ENCODE results near the gene TCEA2.

The TCEA2 gene

GRCh38 chr20:64032706-64033624 lies 30.0 kb upstream of the TCEA2 start:
- H2AFZ ChIP-seq, result no peak overlapping the region
- H3K4me2 ChIP-seq (ENCODE audit: low read length), result no peak overlapping the region
- H3K4me1 ChIP-seq, result no peaks in the 10 kb centered on the region
- no peaks in the 10 kb centered on the region for H3K36me3 ChIP-seq (ENCODE audit: control insufficient read depth, insufficient read depth, low read length)
- no peak overlapping the region for H3K9ac ChIP-seq
- H3K4me3 ChIP-seq (ENCODE audit: low read depth, low read length), result no peak overlapping the region
- no peaks in the 10 kb centered on the region for H3K9me3 ChIP-seq (ENCODE audit: control insufficient read depth, low read length)
- no peaks in the 10 kb centered on the region for H3K79me2 ChIP-seq
- no peaks in the 10 kb centered on the region for H3K27me3 ChIP-seq (ENCODE audit: control insufficient read depth, insufficient read depth, low read length)
- TF ChIP-seq CTCF (IDR thresholded peaks at IDR 0.05), result no peak
- H3K27ac ChIP-seq, result no peak overlapping the region

- Histone ChIP-seq H3K36me3 (ENCODE audit: control insufficient read depth, insufficient read depth, low read length) (no peaks in the 10 kb centered on the region), H3K9me3 (ENCODE audit: control insufficient read depth, low read length) (no peaks in the 10 kb centered on the region), H3K4me1 (no peaks in the 10 kb centered on the region), H3K27me3 (ENCODE audit: control insufficient read depth, insufficient read depth, low read length) (no peaks in the 10 kb centered on the region), H3K9ac (no peak overlapping the region), H3K4me3 (ENCODE audit: low read depth, low read length) (no peak overlapping the region), H3K4me2 (ENCODE audit: low read length) (no peak overlapping the region), H3K27ac (no peak overlapping the region), H3K79me2 (no peaks in the 10 kb centered on the region), H2AFZ (no peak overlapping the region)
- TF ChIP-seq CTCF (IDR thresholded peaks at IDR 0.05), result no peak
Measured at GRCh38 chr20:64033981-64034493, 29.0 kb upstream of the TCEA2 start.

- H3K27me3 ChIP-seq (ENCODE audit: control insufficient read depth, insufficient read depth, low read length), result no peaks in the 10 kb centered on the region
- H3K9ac ChIP-seq, result no peak overlapping the region
- no peaks in the 10 kb centered on the region for H3K79me2 ChIP-seq
- H3K4me2 ChIP-seq (ENCODE audit: low read length), result no peak overlapping the region
- no peak overlapping the region for H3K4me3 ChIP-seq (ENCODE audit: low read depth, low read length)
- no peak for TF ChIP-seq CTCF (IDR thresholded peaks at IDR 0.05)
- no peaks in the 10 kb centered on the region for H3K36me3 ChIP-seq (ENCODE audit: control insufficient read depth, insufficient read depth, low read length)
- H3K27ac ChIP-seq, result no peak overlapping the region
- H2AFZ ChIP-seq, result no peak overlapping the region
- peaks cover 4% of the 10 kb centered on the region for H3K4me1 ChIP-seq
- no peaks in the 10 kb centered on the region for H3K9me3 ChIP-seq (ENCODE audit: control insufficient read depth, low read length)
Measured at GRCh38 chr20:64035066-64035932, 27.7 kb upstream of the TCEA2 start.

- Histone ChIP-seq H3K27ac (no peak within 1 kb of the TSS), H3K9ac (no peak within 1 kb of the TSS), H3K4me3 (ENCODE audit: low read depth, low read length) (no peak within 1 kb of the TSS), H3K36me3 (ENCODE audit: control insufficient read depth, insufficient read depth, low read length) (no peaks in the 10 kb centered on the region), H3K27me3 (ENCODE audit: control insufficient read depth, insufficient read depth, low read length) (no peaks in the 10 kb centered on the region), H3K79me2 (no peaks in the 10 kb centered on the region), H3K9me3 (ENCODE audit: control insufficient read depth, low read length) (no peaks in the 10 kb centered on the region), H3K4me2 (ENCODE audit: low read length) (no peak within 1 kb of the TSS), H3K4me1 (peaks cover 4% of the 10 kb centered on the region), H2AFZ (no peak within 1 kb of the TSS)
- no peak for TF ChIP-seq CTCF (IDR thresholded peaks at IDR 0.05)
Measured at GRCh38 chr20:64035933-64036345, 27.1 kb upstream of the TCEA2 start, which contains the start of gene C20orf204. Gene C20orf204, plus strand, starts transcription at chr20:64036182. Its CDS starts 142 bp downstream, at chr20:64036324.

Measured in parathyroid adenoma (tissue), 2 donors.